Ishikawa (cell line): ENCODE results near the gene CCR6.

ENCODE experiments used
- CREB1 ChIP-seq: IDR thresholded peaks from 2 replicates; pipeline ENCODE4 v1.6.1; 2012; ENCODE audit warnings: low read depth
- FOXM1 ChIP-seq: IDR thresholded peaks from 2 replicates; pipeline ENCODE4 v1.6.1; 2012; ENCODE audit warnings: low read depth, borderline replicate concordance
- TAF1 ChIP-seq: IDR thresholded peaks from 2 replicates; pipeline ENCODE4 v1.6.1; 2012; ENCODE audit warnings: low read depth, mild to moderate bottlenecking
- TEAD4 ChIP-seq: IDR thresholded peaks from 2 replicates; pipeline ENCODE4 v1.6.1; 2012
- YY1 ChIP-seq: IDR thresholded peaks from 2 replicates; pipeline ENCODE4 v1.6.1; 2012; ENCODE audit warnings: low read depth
- TF ChIP-seq, protein P1 (sequence below): IDR thresholded peaks from 2 replicates; pipeline ENCODE4 v1.6.1; 2012

DNA sequence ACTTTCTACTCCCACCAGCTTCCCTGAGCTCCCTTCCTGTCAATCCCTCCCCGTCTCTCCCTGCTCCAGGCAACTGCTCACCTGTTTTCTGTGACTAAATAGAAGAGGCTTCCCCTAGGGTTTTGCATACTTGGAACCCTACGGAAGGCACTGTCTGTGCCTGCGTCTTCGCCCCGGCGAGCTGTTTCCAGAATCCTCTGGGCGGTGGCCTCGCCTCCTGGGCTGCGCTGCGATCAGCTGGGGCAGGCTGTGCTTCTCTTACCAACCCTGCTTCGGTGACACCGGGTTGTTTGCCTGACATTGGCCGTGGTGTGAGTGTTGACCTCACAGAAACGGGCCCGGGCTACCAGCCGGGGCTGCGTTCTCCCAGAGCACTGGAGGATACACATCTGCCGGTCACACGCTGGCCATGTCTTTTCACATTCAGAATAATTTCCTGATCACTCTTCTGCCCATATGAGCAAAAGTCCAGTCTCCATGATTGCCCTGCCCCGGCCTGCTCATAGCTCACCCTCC, 29.4 kb upstream of the CCR6 start:
- TF ChIP-seq FOXM1 (no peak), YY1 (no peak), TAF1 (no peak), CREB1 (no peak), TEAD4 (no peak)
- TF ChIP-seq, protein P1, sequence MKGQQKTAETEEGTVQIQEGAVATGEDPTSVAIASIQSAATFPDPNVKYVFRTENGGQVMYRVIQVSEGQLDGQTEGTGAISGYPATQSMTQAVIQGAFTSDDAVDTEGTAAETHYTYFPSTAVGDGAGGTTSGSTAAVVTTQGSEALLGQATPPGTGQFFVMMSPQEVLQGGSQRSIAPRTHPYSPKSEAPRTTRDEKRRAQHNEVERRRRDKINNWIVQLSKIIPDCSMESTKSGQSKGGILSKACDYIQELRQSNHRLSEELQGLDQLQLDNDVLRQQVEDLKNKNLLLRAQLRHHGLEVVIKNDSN: no peak
